Endothelial cell (in vitro differentiated cells): ENCODE results near the gene PLXNA3. TPM values are rescaled to one million over a fixed set of nuclear protein-coding genes. Genes with fewer than 3 reads are reported as not detected.
A peak's percentile ranks its signal among the peaks of the same experiment; 100 is the strongest.

ENCODE experiments used
- DNase-seq: peaks from one replicate; pipeline ENCODE4 v3.0.0; 2021; ENCODE audit warnings: low spot score
- H3K27ac Mint-ChIP-seq: one replicate; pipeline ENCODE4 v1.8.0; 2021; ENCODE audit warnings: mixed read lengths, inconsistent platforms; ENCODE audit not compliant: unreplicated experiment
- H3K27me3 Mint-ChIP-seq: one replicate; pipeline ENCODE4 v1.8.0; 2021; ENCODE audit warnings: mild to moderate bottlenecking, moderate library complexity, mixed read lengths, inconsistent platforms; ENCODE audit not compliant: unreplicated experiment
- H3K36me3 Mint-ChIP-seq: one replicate; pipeline ENCODE4 v1.8.0; 2021; ENCODE audit warnings: mild to moderate bottlenecking, low read depth, mixed read lengths, inconsistent platforms; ENCODE audit not compliant: unreplicated experiment
- H3K4me1 Mint-ChIP-seq: one replicate; pipeline ENCODE4 v1.8.0; 2021; ENCODE audit warnings: mild to moderate bottlenecking, mixed read lengths, inconsistent platforms; ENCODE audit not compliant: unreplicated experiment
- H3K4me3 Mint-ChIP-seq: one replicate; pipeline ENCODE4 v1.8.0; 2021; ENCODE audit warnings: mild to moderate bottlenecking, mixed read lengths, inconsistent platforms; ENCODE audit not compliant: unreplicated experiment
- H3K9me3 Mint-ChIP-seq: one replicate; pipeline ENCODE4 v1.8.0; 2021; ENCODE audit warnings: mixed read lengths, inconsistent platforms; ENCODE audit not compliant: unreplicated experiment
- microRNA-seq: library from miRNA; unstranded; fragments of <30 nt; microRNA quantifications from one replicate; pipeline ENCODE4, GENCODE V29; 2020; ENCODE audit not compliant: unreplicated experiment
- total RNA-seq: library from RNA; stranded (reverse); fragmentation: NEBNext Ultra II Directional; extraction: Animal tissue kit (Norgen Biotek cat#: 25700); gene quantifications from one replicate; pipeline ENCODE4 v1.2.1, GENCODE V29; 2021; ENCODE audit not compliant: unreplicated experiment
- TF ChIP-seq, protein P1 (sequence below): fragments of 200-600 bp; sonication (generic); IDR thresholded peaks from one replicate; pipeline ENCODE4 v1.5.0; 2021; ENCODE audit warnings: antibody characterized with exemption; ENCODE audit not compliant: unreplicated experiment

Gene PLXNA3
- total RNA-seq, 1 donor from 2014 or later: 54.5 TPM

GRCh38 chrX:154519389-154519788, 61.3 kb downstream of the PLXNA3 start:
- H3K27me3 Mint-ChIP-seq: no peaks in the 10 kb centered on the region
- no peak for DNase-seq
- no peaks in the 10 kb centered on the region for H3K9me3 Mint-ChIP-seq
- H3K4me1 Mint-ChIP-seq: peaks cover 2% of the 10 kb centered on the region
- no peak overlapping the region for H3K27ac Mint-ChIP-seq
- TF ChIP-seq, protein P1, sequence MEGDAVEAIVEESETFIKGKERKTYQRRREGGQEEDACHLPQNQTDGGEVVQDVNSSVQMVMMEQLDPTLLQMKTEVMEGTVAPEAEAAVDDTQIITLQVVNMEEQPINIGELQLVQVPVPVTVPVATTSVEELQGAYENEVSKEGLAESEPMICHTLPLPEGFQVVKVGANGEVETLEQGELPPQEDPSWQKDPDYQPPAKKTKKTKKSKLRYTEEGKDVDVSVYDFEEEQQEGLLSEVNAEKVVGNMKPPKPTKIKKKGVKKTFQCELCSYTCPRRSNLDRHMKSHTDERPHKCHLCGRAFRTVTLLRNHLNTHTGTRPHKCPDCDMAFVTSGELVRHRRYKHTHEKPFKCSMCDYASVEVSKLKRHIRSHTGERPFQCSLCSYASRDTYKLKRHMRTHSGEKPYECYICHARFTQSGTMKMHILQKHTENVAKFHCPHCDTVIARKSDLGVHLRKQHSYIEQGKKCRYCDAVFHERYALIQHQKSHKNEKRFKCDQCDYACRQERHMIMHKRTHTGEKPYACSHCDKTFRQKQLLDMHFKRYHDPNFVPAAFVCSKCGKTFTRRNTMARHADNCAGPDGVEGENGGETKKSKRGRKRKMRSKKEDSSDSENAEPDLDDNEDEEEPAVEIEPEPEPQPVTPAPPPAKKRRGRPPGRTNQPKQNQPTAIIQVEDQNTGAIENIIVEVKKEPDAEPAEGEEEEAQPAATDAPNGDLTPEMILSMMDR: no peak
- H3K36me3 Mint-ChIP-seq: no peaks in the 10 kb centered on the region
- no peak overlapping the region for H3K4me3 Mint-ChIP-seq

GRCh38 chrX:154525606-154526490, 67.8 kb downstream of the PLXNA3 start:
- Mint-ChIP-seq H3K27ac (no peak overlapping the region), H3K4me1 (no peaks in the 10 kb centered on the region), H3K27me3 (no peaks in the 10 kb centered on the region), H3K9me3 (no peaks in the 10 kb centered on the region), H3K36me3 (no peaks in the 10 kb centered on the region), H3K4me3 (no peak overlapping the region)
- DNase-seq: no peak
- TF ChIP-seq, protein P1: no peak

DNA sequence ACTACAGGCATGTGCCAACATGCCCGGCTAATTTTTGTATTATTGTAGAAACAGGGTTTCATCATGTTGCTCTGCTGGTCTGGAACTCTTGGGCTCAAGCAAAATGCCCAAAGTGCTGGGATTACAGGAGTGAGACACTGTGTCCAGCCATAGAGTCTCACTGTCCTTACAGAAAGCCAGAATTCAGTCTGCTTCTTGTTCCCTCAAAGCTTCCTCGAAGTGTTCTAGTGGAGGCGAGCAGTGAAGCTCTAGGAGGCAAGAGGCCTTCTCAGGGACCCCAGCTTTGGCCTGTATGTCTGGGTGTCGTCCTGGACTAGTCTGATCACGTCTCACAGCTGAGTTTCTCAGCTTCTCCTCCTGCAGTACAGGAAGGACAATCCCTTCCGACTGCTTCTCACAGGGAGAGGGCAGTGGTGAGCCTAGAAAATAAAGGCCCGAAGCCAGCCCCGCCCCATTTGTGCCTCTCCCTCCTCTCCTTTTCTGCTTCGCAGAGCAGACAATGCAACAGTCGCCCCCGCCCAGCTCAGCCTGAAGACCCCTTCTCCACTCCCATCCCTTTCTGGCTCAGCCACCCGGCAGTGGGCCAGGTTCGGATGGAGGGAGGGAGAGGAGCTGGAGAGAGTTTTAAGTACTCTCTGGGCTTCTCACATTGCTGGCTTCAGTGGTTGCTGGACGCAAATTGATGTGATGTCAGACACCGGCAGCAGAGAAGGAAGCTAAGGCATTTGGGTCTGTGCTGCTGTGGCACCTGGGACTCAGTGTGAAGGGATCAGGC, 69.0 kb downstream of the PLXNA3 start:
- H3K27me3 Mint-ChIP-seq: peaks cover 2% of the 10 kb centered on the region
- peak; percentile 64 for DNase-seq
- H3K27ac Mint-ChIP-seq: no peak overlapping the region
- no peaks in the 10 kb centered on the region for H3K9me3 Mint-ChIP-seq
- no peaks in the 10 kb centered on the region for H3K4me1 Mint-ChIP-seq
- no peaks in the 10 kb centered on the region for H3K36me3 Mint-ChIP-seq
- H3K4me3 Mint-ChIP-seq: no peak overlapping the region
- TF ChIP-seq, protein P1: no peak

Small RNA genes lying within 50 kb of the gene (microRNA-seq; reads per million reads assigned to microRNA genes)
- gene MIR6858: 11.8 reads per million, percentile 61 among the genes with 10 or more reads in this experiment

Other genes starting within 250 kb of the PLXNA3 start
- gene OPN1MW2, start 238.5 kb upstream of the PLXNA3 start, total RNA-seq: not detected
- not detected for gene OPN1MW3, start 200.7 kb upstream of the PLXNA3 start, total RNA-seq
- gene TEX28, start 163.2 kb upstream of the PLXNA3 start, total RNA-seq: not detected
- gene TKTL1, start 162.5 kb upstream of the PLXNA3 start, total RNA-seq: 7.1 TPM
- gene FLNA, start 83.6 kb upstream of the PLXNA3 start, total RNA-seq: 1,022 TPM
- gene EMD, start 79.0 kb upstream of the PLXNA3 start, total RNA-seq: 44.7 TPM
- 3,704 TPM for gene RPL10, start 59.9 kb upstream of the PLXNA3 start, total RNA-seq
- gene DNASE1L1, start 49.0 kb upstream of the PLXNA3 start, total RNA-seq: 38.6 TPM
- gene TAFAZZIN, start 46.7 kb upstream of the PLXNA3 start, total RNA-seq: 56.4 TPM
- 100 TPM for gene ATP6AP1, start 29.6 kb upstream of the PLXNA3 start, total RNA-seq
- 157 TPM for gene GDI1, start 21.1 kb upstream of the PLXNA3 start, total RNA-seq
- 77.0 TPM for gene FAM50A, start 14.1 kb upstream of the PLXNA3 start, total RNA-seq
- gene LAGE3, start 21.0 kb downstream of the PLXNA3 start, total RNA-seq: 18.4 TPM
- gene UBL4A, start 28.3 kb downstream of the PLXNA3 start, total RNA-seq: 16.8 TPM
- gene SLC10A3, start 32.3 kb downstream of the PLXNA3 start, total RNA-seq: 13.9 TPM
- gene FAM3A, start 58.0 kb downstream of the PLXNA3 start, total RNA-seq: 29.6 TPM
- 46.4 TPM for gene G6PD, start 88.6 kb downstream of the PLXNA3 start, total RNA-seq
- 23.0 TPM for gene IKBKG, start 89.3 kb downstream of the PLXNA3 start, total RNA-seq
- not detected for gene CTAG1A, start 126.9 kb downstream of the PLXNA3 start, total RNA-seq
- not detected for gene CTAG1B, start 161.0 kb downstream of the PLXNA3 start, total RNA-seq
- gene CTAG2, start 195.3 kb downstream of the PLXNA3 start, total RNA-seq: not detected